Left kidney (tissue), 2 donors: ENCODE results near the gene ACP2. TPM values are rescaled to one million over a fixed set of nuclear protein-coding genes. Genes with fewer than 3 reads are reported as not detected.
"Not testable (repeated sequence)": the region's sequence is repeated elsewhere in the genome, so short reads cannot be mapped to it uniquely, and the experiment has no call there.

Experiments
- DNase-seq: peaks from one replicate; pipeline ENCODE4 v3.0.0-alpha.2; 2013
- polyA plus RNA-seq: library from polyadenylated mRNA; unstranded; fragments of 120-200 nt; gene quantifications from one replicate; pipeline ENCODE4 v1.2.1, GENCODE V29; 2013; ENCODE audit not compliant: insufficient read length

The ACP2 gene
- polyA plus RNA-seq, 1 donor: 57.7 TPM

- no peak for DNase-seq
Observed at GRCh38 chr11:47207459-47207858, 41.2 kb downstream of the ACP2 start.

DNA sequence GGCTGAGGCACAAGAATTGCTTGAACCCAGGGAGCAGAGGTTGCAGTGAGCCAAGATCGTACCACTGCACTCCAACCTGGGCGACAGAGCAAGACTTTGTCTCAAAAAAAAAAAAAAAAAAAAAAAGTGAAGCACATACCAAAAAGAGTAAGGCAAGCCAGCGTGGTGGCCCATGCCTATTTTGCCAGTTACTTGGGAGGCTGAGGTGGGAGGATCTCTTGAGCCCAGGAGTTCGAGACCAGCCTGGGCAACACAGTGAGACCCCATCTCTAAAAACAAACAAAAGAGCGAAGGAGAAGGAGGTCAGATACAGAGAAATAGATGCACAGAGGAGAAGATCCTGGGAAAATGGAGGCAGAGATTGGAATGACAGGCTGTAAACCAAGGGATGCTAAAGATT lies 42.0 kb downstream of the ACP2 start:
- not testable (repeated sequence) for DNase-seq

DNA sequence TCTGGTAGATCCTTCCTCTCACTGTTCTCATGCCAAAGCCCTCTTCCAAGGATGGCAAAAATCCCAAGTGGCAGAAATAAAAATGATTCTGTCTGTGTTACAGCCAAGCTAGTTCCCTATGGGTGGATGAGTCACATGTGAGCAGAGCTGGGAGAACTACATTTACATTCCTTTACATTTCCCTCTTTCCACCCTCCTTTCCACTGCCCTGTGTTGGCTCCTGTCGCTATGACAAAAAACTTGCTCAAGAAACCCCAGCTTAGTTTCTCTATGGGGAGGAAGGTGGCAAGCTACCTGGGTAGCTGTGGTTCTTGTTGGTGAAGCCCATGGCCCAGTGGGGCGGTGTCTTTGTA lies 44.0 kb downstream of the ACP2 start:
- no peak for DNase-seq

DNA sequence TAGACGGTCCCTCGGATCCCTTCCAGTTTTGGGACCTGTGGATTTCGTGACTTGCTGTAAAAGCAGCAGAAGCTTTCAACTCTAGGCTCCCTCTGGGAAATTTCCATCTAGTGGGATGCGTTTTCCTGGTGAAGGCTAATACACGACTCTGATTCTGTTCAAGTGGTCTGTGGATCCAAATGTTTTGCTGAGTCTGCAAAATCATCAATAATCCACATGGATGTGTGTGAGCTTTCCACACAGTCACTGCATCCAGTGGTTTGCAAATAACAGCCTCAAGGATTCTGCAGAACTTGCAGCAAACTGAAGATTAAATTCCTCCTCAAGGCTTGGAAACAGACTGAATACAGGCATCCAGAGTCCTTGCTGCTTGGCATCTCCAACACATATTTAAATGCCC lies 46.0 kb downstream of the ACP2 start:
- no peak for DNase-seq

- no peak for DNase-seq
Observed at GRCh38 chr11:47201015-47201414, 47.6 kb downstream of the ACP2 start.

DNA sequence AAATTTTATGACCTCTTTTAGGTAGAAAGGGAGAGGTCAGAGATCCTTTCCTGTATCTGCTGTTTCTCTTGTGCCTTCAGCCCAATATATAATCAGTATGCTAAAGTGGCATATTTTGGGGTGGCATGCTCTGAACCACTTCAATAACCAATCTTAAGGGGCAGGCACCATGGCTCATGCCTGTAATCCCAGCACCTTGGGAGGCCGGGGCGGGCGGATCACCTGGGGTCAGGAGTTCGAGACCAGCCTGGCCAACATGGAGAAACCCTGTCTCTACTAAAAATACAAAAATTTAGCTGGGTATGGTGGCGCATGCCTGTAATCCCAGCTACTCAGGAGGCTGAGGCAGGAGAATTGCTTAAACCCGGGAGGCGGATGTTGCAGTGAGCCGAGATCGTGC lies 50.5 kb downstream of the ACP2 start:
- not testable (repeated sequence) for DNase-seq

GRCh38 chr11:47192111-47192510 lies 56.5 kb downstream of the ACP2 start:
- DNase-seq: no peak

- DNase-seq: not testable (repeated sequence)
Observed at GRCh38 chr11:47191137-47191536, 57.5 kb downstream of the ACP2 start.

Other genes starting within 250 kb of the ACP2 start
- 93.8 TPM for gene ARFGAP2, start 71.9 kb downstream of the ACP2 start, polyA plus RNA-seq
- gene PACSIN3, start 62.4 kb downstream of the ACP2 start, polyA plus RNA-seq: 27.6 TPM
- 28.1 TPM for gene DDB2, start 33.8 kb downstream of the ACP2 start, polyA plus RNA-seq
- gene NR1H3, start 9.2 kb upstream of the ACP2 start, polyA plus RNA-seq: 43.0 TPM
- gene MADD, start 21.3 kb upstream of the ACP2 start, polyA plus RNA-seq: 53.9 TPM
- 0.13 TPM for gene MYBPC3, start 103.9 kb upstream of the ACP2 start, polyA plus RNA-seq
- gene SPI1, start 129.7 kb upstream of the ACP2 start, polyA plus RNA-seq: 3.4 TPM
- 39.5 TPM for gene SLC39A13, start 159.8 kb upstream of the ACP2 start, polyA plus RNA-seq
- 164 TPM for gene PSMC3, start 177.6 kb upstream of the ACP2 start, polyA plus RNA-seq
- not detected for gene RAPSN, start 200.3 kb upstream of the ACP2 start, polyA plus RNA-seq